Peyer's patch (tissue), 4 donors: ENCODE data around the gene DEPDC1.

Source experiments
- POLR2A ChIP-seq, 2 donors: fragments of 450-650 bp; IDR thresholded peaks; one replicate each; pipeline ENCODE4 v1.5.1; 2017; ENCODE audit warnings: antibody characterized with exemption in 2 of 2, mild to moderate bottlenecking in 2 of 2, moderate library complexity in 2 of 2
- TF ChIP-seq, protein P1 (sequence below), 6 experiments: fragments of 450-650 bp in 4 of 6; fragments of 200-600 bp in 2 of 6; sonication (generic) in 1 of 6; IDR thresholded peaks; one replicate each; pipeline ENCODE4 v1.5.1; 2017 to 2019; ENCODE audit warnings: antibody characterized with exemption in 6 of 6, mild to moderate bottlenecking in 3 of 6, moderate library complexity in 1 of 6

DNA sequence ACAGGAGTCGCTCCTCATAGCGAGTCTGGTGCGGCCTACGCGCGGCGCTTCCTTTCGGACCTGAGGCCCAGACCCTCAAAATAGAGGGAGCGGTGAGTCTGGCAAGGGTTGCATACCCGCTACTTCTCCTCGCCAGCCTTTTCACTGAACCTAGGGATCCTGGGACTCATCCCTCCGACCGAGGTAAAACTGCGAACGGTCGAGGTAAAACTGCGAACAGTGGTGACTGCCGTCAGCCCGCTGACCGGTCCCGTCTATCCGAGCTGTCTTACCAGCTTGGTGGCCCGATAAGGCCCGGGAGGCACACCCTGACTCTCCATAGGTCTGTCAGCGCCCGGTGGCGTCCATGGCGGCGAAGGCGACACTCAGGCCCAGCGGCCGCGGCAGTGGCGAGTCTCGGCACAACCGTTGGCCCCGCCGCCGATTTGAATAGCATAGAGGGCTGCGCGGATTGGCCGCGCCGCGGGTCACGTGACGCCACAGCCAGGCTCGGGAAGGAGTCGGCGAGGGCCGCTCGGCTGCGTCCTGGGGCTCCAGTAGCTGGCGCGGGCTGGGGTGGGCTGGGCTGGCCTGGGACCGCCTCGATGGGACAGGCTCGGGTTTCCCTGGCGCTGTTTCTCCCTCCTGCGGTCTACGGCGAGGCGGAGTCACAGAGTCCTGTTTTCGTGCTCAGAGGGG is at the start of gene DEPDC1:
- TF ChIP-seq, protein P1, sequence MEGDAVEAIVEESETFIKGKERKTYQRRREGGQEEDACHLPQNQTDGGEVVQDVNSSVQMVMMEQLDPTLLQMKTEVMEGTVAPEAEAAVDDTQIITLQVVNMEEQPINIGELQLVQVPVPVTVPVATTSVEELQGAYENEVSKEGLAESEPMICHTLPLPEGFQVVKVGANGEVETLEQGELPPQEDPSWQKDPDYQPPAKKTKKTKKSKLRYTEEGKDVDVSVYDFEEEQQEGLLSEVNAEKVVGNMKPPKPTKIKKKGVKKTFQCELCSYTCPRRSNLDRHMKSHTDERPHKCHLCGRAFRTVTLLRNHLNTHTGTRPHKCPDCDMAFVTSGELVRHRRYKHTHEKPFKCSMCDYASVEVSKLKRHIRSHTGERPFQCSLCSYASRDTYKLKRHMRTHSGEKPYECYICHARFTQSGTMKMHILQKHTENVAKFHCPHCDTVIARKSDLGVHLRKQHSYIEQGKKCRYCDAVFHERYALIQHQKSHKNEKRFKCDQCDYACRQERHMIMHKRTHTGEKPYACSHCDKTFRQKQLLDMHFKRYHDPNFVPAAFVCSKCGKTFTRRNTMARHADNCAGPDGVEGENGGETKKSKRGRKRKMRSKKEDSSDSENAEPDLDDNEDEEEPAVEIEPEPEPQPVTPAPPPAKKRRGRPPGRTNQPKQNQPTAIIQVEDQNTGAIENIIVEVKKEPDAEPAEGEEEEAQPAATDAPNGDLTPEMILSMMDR (IDR thresholded peaks at IDR 0.05): peak in 1 of 6 experiments; percentile 8
- no peak for TF ChIP-seq POLR2A (IDR thresholded peaks at IDR 0.05)
